Endothelial cell (in vitro differentiated cells): ENCODE data around the gene C19orf73. TPM values are rescaled to one million over a fixed set of nuclear protein-coding genes. Genes with fewer than 3 reads are reported as not detected.
A peak's percentile ranks its signal among the peaks of the same experiment; 100 is the strongest.

ENCODE experiments used
- DNase-seq: peaks from one replicate; pipeline ENCODE4 v3.0.0; 2021; ENCODE audit warnings: low spot score
- H3K27ac Mint-ChIP-seq: one replicate; pipeline ENCODE4 v1.8.0; 2021; ENCODE audit warnings: mixed read lengths, inconsistent platforms; ENCODE audit not compliant: unreplicated experiment
- H3K27me3 Mint-ChIP-seq: one replicate; pipeline ENCODE4 v1.8.0; 2021; ENCODE audit warnings: mild to moderate bottlenecking, moderate library complexity, mixed read lengths, inconsistent platforms; ENCODE audit not compliant: unreplicated experiment
- H3K36me3 Mint-ChIP-seq: one replicate; pipeline ENCODE4 v1.8.0; 2021; ENCODE audit warnings: mild to moderate bottlenecking, low read depth, mixed read lengths, inconsistent platforms; ENCODE audit not compliant: unreplicated experiment
- H3K4me1 Mint-ChIP-seq: one replicate; pipeline ENCODE4 v1.8.0; 2021; ENCODE audit warnings: mild to moderate bottlenecking, mixed read lengths, inconsistent platforms; ENCODE audit not compliant: unreplicated experiment
- H3K4me3 Mint-ChIP-seq: one replicate; pipeline ENCODE4 v1.8.0; 2021; ENCODE audit warnings: mild to moderate bottlenecking, mixed read lengths, inconsistent platforms; ENCODE audit not compliant: unreplicated experiment
- H3K9me3 Mint-ChIP-seq: one replicate; pipeline ENCODE4 v1.8.0; 2021; ENCODE audit warnings: mixed read lengths, inconsistent platforms; ENCODE audit not compliant: unreplicated experiment
- CTCF ChIP-seq: fragments of 200-600 bp; sonication (generic); IDR thresholded peaks from one replicate; pipeline ENCODE4 v1.5.0; 2021; ENCODE audit warnings: antibody characterized with exemption; ENCODE audit not compliant: unreplicated experiment
- total RNA-seq: library from RNA; stranded (reverse); fragmentation: NEBNext Ultra II Directional; extraction: Animal tissue kit (Norgen Biotek cat#: 25700); gene quantifications from one replicate; pipeline ENCODE4 v1.2.1, GENCODE V29; 2021; ENCODE audit not compliant: unreplicated experiment

The C19orf73 gene
- total RNA-seq, 1 donor from 2014 or later = 0.51 TPM

DNA sequence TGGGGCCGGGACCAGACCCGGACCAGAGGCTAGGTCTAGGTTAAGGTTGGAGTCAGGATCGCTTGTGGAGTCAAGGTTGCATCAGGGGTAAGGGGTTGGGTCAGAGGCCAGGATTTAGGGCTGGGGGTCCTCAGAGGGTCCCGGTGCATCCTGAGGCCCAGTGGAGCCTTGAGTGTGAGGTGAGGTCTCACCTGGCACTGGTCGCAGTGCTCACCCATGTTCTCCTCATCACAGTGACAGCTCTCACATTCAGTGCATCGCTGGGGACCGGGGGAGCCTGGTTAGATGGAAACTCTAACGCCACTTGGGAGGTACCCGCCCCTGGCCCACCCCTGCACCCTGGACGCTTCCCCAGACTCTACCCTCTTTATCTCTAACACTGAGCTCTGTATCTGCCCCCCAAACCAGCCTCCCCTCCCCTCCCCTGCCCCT lies 33.2 kb upstream of the C19orf73 start:
- TF ChIP-seq CTCF = no peak
- no peak overlapping the region for H3K4me3 Mint-ChIP-seq
- no peaks in the 10 kb centered on the region for H3K9me3 Mint-ChIP-seq
- peaks cover 17% of the 10 kb centered on the region for H3K36me3 Mint-ChIP-seq
- no peak for DNase-seq
- peaks cover 24% of the 10 kb centered on the region for H3K4me1 Mint-ChIP-seq
- H3K27ac Mint-ChIP-seq = no peak overlapping the region
- H3K27me3 Mint-ChIP-seq = peaks cover 14% of the 10 kb centered on the region

DNA sequence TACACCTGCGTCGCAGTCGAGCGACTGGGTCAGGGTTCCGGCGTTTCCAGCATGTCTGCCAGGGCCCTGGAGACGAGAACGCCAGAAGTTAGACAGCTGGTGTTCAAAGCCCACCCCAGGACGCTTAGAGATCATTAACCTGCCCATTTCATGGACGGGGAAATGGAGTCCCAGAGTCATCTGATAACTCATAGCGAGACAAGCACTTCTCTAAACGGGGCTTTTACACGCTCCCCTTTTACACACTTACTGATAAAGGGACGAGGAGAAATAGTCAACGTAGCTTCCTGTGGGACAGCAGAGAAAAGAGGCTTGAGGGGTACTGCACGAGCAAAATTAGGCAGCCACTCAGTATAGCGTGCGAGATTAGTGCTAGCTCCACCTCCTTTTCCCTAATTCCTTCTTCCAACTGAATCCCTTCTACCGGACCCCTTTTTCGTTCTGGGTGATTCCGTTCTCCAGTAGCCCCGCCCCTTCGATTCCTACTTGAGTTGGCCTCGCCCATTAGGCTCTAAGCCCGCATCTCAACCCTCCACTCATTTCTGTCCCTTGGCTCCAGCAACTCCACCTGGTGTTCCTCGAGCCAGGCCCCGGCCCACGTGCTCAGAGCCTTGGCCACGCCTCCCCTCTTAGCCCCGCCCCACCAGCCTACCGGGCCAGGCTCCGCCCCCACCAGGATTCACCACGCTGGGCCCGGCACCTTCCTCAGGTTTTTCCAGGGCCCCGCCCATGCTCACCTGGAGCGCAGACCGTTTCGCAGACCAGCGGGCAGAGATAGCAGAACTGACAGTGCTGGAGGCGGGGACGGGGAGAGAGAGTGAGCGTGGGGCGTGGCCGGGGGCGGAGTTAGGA lies 32.5 kb upstream of the C19orf73 start:
- peaks cover 20% of the 10 kb centered on the region for H3K27me3 Mint-ChIP-seq
- no peaks in the 10 kb centered on the region for H3K9me3 Mint-ChIP-seq
- H3K4me3 Mint-ChIP-seq = peak overlapping the region; percentile 47

DNA sequence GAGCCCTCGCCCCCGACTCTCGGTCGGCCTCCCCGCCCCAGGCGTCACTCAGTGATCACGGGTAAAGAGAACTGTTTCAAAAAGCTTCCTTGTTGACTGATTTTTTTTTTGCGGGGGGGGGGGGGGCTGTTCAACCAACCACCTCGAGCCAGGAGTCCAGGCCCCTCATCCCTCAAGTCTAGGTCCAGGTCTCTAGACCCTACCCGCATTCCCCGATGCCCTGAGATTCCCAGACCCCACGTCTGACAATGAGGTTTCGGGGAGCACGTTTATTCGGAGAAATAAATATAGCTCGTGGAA lies 32.0 kb upstream of the C19orf73 start:
- H3K9me3 Mint-ChIP-seq = no peaks in the 10 kb centered on the region
- no peak overlapping the region for H3K27ac Mint-ChIP-seq
- peak overlapping the region; percentile 47 for H3K4me3 Mint-ChIP-seq
- DNase-seq = no peak
- peaks cover 24% of the 10 kb centered on the region for H3K4me1 Mint-ChIP-seq
- H3K36me3 Mint-ChIP-seq = peaks cover 17% of the 10 kb centered on the region
- no peak for TF ChIP-seq CTCF
- peaks cover 26% of the 10 kb centered on the region for H3K27me3 Mint-ChIP-seq

More for the DNA sequence above, 32.5 kb upstream of the C19orf73 start:
- Mint-ChIP-seq H3K36me3 (peaks cover 17% of the 10 kb centered on the region), H3K4me1 (peaks cover 24% of the 10 kb centered on the region), H3K27ac (no peak overlapping the region)
- peak; percentile 58 for DNase-seq
- no peak for TF ChIP-seq CTCF

- H3K27me3 Mint-ChIP-seq = peaks cover 29% of the 10 kb centered on the region
- H3K9me3 Mint-ChIP-seq = no peaks in the 10 kb centered on the region
- H3K27ac Mint-ChIP-seq = peak overlapping the region; percentile 36
- H3K36me3 Mint-ChIP-seq = peaks cover 17% of the 10 kb centered on the region
- no peak for TF ChIP-seq CTCF
- peak; percentile 83 for DNase-seq
- H3K4me1 Mint-ChIP-seq = peaks cover 25% of the 10 kb centered on the region
- peak overlapping the region; percentile 94 for H3K4me3 Mint-ChIP-seq
These were observed 31.4 kb upstream of the C19orf73 start for GRCh38 chr19:49150106-49150943.
